Astrocyte (in vitro differentiated cells and primary cell): ENCODE results near the gene EYA2. TPM values are rescaled to one million over a fixed set of nuclear protein-coding genes. Genes with fewer than 3 reads are reported as not detected.

Experiments
- DNase-seq: peaks from one replicate; pipeline ENCODE4 v3.0.0-alpha.2; 2010; ENCODE audit warnings: low read depth
- FAIRE-seq: peaks from 2 replicates; lab custom pipeline; 2011; peaks lifted over from hg19 to GRCh38; lab: Jason Lieb, UNC
- H2AFZ ChIP-seq: 2 replicates; pipeline ENCODE4 v1.6.0; 2012; ENCODE audit warnings: low read depth, low read length, inconsistent platforms
- H3K27ac ChIP-seq: 2 replicates; pipeline ENCODE4 v1.5.1; 2011; ENCODE audit warnings: low read depth, low read length, inconsistent platforms
- H3K27me3 ChIP-seq: 2 replicates; pipeline ENCODE4 v1.6.0; 2011; ENCODE audit warnings: low read length, inconsistent platforms; ENCODE audit not compliant: insufficient read depth
- H3K36me3 ChIP-seq: 2 replicates; pipeline ENCODE4 v1.5.1; 2011; ENCODE audit warnings: low read length, inconsistent platforms; ENCODE audit not compliant: insufficient read depth
- H3K4me1 ChIP-seq: 2 replicates; pipeline ENCODE4 v1.5.1; 2011; ENCODE audit warnings: low read length, inconsistent platforms; ENCODE audit not compliant: insufficient read depth
- H3K4me2 ChIP-seq: 2 replicates; pipeline ENCODE4 v1.6.0; 2012; ENCODE audit warnings: low read length, inconsistent platforms
- H3K4me3 ChIP-seq: 2 replicates; pipeline ENCODE4 v1.5.1; 2011; ENCODE audit warnings: low read depth, mild to moderate bottlenecking, low read length, inconsistent platforms; ENCODE audit not compliant: insufficient read depth
- H3K79me2 ChIP-seq: 2 replicates; pipeline ENCODE4 v1.6.0; 2012; ENCODE audit warnings: mild to moderate bottlenecking, low read length, inconsistent platforms; ENCODE audit not compliant: insufficient read depth
- H3K9ac ChIP-seq: 2 replicates; pipeline ENCODE4 v1.6.0; 2012; ENCODE audit warnings: mild to moderate bottlenecking, low read length, inconsistent platforms
- H3K9me3 ChIP-seq: 2 replicates; pipeline ENCODE4 v1.5.1; 2012; ENCODE audit warnings: low read depth, mild to moderate bottlenecking, low read length, inconsistent platforms; ENCODE audit not compliant: insufficient read depth
- H4K20me1 ChIP-seq: 2 replicates; pipeline ENCODE4 v1.6.0; 2012; ENCODE audit warnings: low read length, inconsistent platforms; ENCODE audit not compliant: insufficient read depth
- H3K27ac Mint-ChIP-seq: one replicate; pipeline ENCODE4 v1.8.0; 2021; ENCODE audit warnings: mild to moderate bottlenecking, mixed read lengths; ENCODE audit not compliant: unreplicated experiment
- H3K27me3 Mint-ChIP-seq: one replicate; pipeline ENCODE4 v1.8.0; 2021; ENCODE audit warnings: low read depth, mixed read lengths; ENCODE audit not compliant: unreplicated experiment
- H3K36me3 Mint-ChIP-seq: one replicate; pipeline ENCODE4 v1.8.0; 2021; ENCODE audit warnings: low read depth, mixed read lengths; ENCODE audit not compliant: unreplicated experiment
- H3K4me1 Mint-ChIP-seq: one replicate; pipeline ENCODE4 v1.8.0; 2021; ENCODE audit warnings: low read depth, mixed read lengths; ENCODE audit not compliant: unreplicated experiment
- H3K4me3 Mint-ChIP-seq: one replicate; pipeline ENCODE4 v1.8.0; 2021; ENCODE audit warnings: mild to moderate bottlenecking, moderate library complexity, mixed read lengths; ENCODE audit not compliant: unreplicated experiment
- H3K9me3 Mint-ChIP-seq: one replicate; pipeline ENCODE4 v1.8.0; 2021; ENCODE audit warnings: mild to moderate bottlenecking, mixed read lengths; ENCODE audit not compliant: unreplicated experiment
- EZH2 ChIP-seq: IDR thresholded peaks from 2 replicates; pipeline ENCODE4 v1.6.1; 2012; ENCODE audit warnings: mild to moderate bottlenecking, low read length, inconsistent platforms; ENCODE audit not compliant: insufficient read depth
- total RNA-seq: library from RNA; stranded (reverse); gene quantifications from 2 replicates; pipeline ENCODE4 v1.2.1, GENCODE V29; 2021
- TF ChIP-seq, protein P1 (sequence below): IDR thresholded peaks from 2 replicates; pipeline ENCODE4 v1.5.1; 2011; ENCODE audit warnings: low read depth, mild to moderate bottlenecking, inconsistent platforms, low read length, moderate library complexity; ENCODE audit not compliant: insufficient read depth

The EYA2 gene
- total RNA-seq, 1 donor from 2014 or later = 1.5 TPM

- TF ChIP-seq EZH2 = no peak
- TF ChIP-seq, protein P1, sequence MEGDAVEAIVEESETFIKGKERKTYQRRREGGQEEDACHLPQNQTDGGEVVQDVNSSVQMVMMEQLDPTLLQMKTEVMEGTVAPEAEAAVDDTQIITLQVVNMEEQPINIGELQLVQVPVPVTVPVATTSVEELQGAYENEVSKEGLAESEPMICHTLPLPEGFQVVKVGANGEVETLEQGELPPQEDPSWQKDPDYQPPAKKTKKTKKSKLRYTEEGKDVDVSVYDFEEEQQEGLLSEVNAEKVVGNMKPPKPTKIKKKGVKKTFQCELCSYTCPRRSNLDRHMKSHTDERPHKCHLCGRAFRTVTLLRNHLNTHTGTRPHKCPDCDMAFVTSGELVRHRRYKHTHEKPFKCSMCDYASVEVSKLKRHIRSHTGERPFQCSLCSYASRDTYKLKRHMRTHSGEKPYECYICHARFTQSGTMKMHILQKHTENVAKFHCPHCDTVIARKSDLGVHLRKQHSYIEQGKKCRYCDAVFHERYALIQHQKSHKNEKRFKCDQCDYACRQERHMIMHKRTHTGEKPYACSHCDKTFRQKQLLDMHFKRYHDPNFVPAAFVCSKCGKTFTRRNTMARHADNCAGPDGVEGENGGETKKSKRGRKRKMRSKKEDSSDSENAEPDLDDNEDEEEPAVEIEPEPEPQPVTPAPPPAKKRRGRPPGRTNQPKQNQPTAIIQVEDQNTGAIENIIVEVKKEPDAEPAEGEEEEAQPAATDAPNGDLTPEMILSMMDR = no peak
- H3K36me3 Mint-ChIP-seq = no peaks in the 10 kb centered on the region
- H3K4me1 Mint-ChIP-seq = peaks cover 6% of the 10 kb centered on the region
- no peak overlapping the region for H3K4me3 Mint-ChIP-seq
- H3K4me2 ChIP-seq = no peak overlapping the region
- H4K20me1 ChIP-seq = no peaks in the 10 kb centered on the region
- peaks cover 10% of the 10 kb centered on the region for H3K4me1 ChIP-seq
- no peaks in the 10 kb centered on the region for H3K79me2 ChIP-seq
- H3K27me3 ChIP-seq = no peaks in the 10 kb centered on the region
- no peak overlapping the region for H3K9ac ChIP-seq
- FAIRE-seq = no peak
- H3K9me3 Mint-ChIP-seq = peaks cover 6% of the 10 kb centered on the region
- H3K27ac ChIP-seq = no peak overlapping the region
- H3K4me3 ChIP-seq = no peak overlapping the region
- no peak for DNase-seq
- no peak overlapping the region for H2AFZ ChIP-seq
- H3K9me3 ChIP-seq = no peaks in the 10 kb centered on the region
- no peak overlapping the region for H3K27ac Mint-ChIP-seq
- H3K36me3 ChIP-seq = no peaks in the 10 kb centered on the region
- peaks cover 5% of the 10 kb centered on the region for H3K27me3 Mint-ChIP-seq
These were observed 69.3 kb downstream of the EYA2 start for GRCh38 chr20:46963758-46964617.

DNA sequence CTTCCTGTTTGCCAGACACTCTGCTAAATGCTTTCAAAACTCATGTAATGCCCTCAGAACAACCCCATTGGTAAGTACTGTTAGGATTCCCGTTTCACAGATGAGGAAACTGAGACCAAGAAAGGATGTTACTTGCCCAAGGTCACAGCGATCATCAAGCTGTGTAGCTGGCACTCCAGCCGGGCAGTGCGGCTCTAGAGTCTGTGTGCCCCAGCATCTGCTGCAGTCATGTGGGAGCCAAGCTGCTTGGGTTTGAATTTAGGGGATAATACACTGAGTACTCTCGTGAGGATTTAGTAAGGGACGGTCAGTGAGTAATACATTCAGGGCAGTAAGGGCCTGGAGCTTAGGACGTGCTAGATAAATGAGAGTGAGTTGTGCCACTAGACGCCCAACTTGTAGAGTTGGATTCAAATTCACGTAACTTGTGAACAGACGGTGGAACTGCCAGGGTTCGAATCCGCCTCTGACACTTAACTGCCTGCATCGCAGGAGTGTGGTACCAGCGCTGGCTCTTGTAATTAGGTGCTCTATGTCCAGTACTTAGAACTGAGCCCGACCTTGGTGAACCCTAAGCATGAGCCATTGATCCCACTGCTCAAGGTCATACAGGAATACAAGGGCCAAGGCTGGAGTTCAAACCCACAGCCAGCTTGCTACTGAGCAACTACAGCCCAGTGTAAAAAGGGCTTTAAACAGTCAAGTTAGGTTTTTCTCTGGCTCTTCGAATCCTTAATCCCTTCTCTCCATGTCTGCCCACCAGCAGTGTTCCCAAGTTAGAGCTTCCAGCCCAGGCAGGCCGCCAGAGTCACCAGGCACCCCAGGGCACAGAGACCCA lies 70.2 kb downstream of the EYA2 start:
- Mint-ChIP-seq H3K4me3 (no peak overlapping the region), H3K27ac (no peak overlapping the region)
- no peak for FAIRE-seq

More for the DNA sequence above, 70.2 kb downstream of the EYA2 start:
- no peaks in the 10 kb centered on the region for H3K9me3 ChIP-seq
- peaks cover 5% of the 10 kb centered on the region for H3K27me3 Mint-ChIP-seq
- no peaks in the 10 kb centered on the region for H3K79me2 ChIP-seq
- no peaks in the 10 kb centered on the region for H3K4me1 Mint-ChIP-seq
- DNase-seq = no peak
- peaks cover 2% of the 10 kb centered on the region for H3K4me1 ChIP-seq
- H3K36me3 ChIP-seq = no peaks in the 10 kb centered on the region
- H3K4me2 ChIP-seq = no peak overlapping the region
- H3K27me3 ChIP-seq = no peaks in the 10 kb centered on the region
- H3K36me3 Mint-ChIP-seq = no peaks in the 10 kb centered on the region
- no peak overlapping the region for H3K9ac ChIP-seq
- TF ChIP-seq EZH2 = no peak
- TF ChIP-seq, protein P1 = no peak
- H2AFZ ChIP-seq = no peak overlapping the region
- H3K4me3 ChIP-seq = no peak overlapping the region
- H4K20me1 ChIP-seq = no peaks in the 10 kb centered on the region
- H3K27ac ChIP-seq = no peak overlapping the region
- H3K9me3 Mint-ChIP-seq = peaks cover 6% of the 10 kb centered on the region
